ENCODE measurements around the gene ESRP2.

The ESRP2 gene

GRCh38 chr16:68263559-68264127 is 27.7 kb upstream of the ESRP2 start:
- no peak for DNase-seq

GRCh38 chr16:68259007-68259825 is 23.3 kb upstream of the ESRP2 start:
- DNase-seq, result no peak

- no peak for DNase-seq
These were observed 22.2 kb upstream of the ESRP2 start for GRCh38 chr16:68257906-68258800.

GRCh38 chr16:68257251-68257905 is 21.5 kb upstream of the ESRP2 start:
- DNase-seq, result no peak

- DNase-seq, result no peak
These were observed 19.8 kb upstream of the ESRP2 start for GRCh38 chr16:68255712-68256111.

GRCh38 chr16:68253721-68254120 is 17.8 kb upstream of the ESRP2 start:
- no peak for DNase-seq

GRCh38 chr16:68252383-68252782 is 16.5 kb upstream of the ESRP2 start:
- no peak for DNase-seq

- DNase-seq, result no peak
These were observed 15.9 kb upstream of the ESRP2 start for GRCh38 chr16:68251832-68252231.

GRCh38 chr16:68250951-68251350 is 15.0 kb upstream of the ESRP2 start:
- no peak for DNase-seq

GRCh38 chr16:68249371-68249770 is 13.4 kb upstream of the ESRP2 start:
- DNase-seq, result no peak

- DNase-seq, result no peak
These were observed 12.0 kb upstream of the ESRP2 start for GRCh38 chr16:68247932-68248331.

GRCh38 chr16:68247400-68247799 is 11.5 kb upstream of the ESRP2 start:
- no peak for DNase-seq

GRCh38 chr16:68246666-68247065 is 10.7 kb upstream of the ESRP2 start:
- DNase-seq, result no peak

- DNase-seq, result no peak
These were observed 10.2 kb upstream of the ESRP2 start for GRCh38 chr16:68246121-68246520.

GRCh38 chr16:68244903-68245853 is 9.3 kb upstream of the ESRP2 start, which contains the start of gene PLA2G15:
Gene PLA2G15 (plus strand): TSS chr16:68245373. CDS start chr16:68245427, 54 bp downstream.
- no peak for DNase-seq

- DNase-seq, result no peak
These were observed 8.6 kb upstream of the ESRP2 start for GRCh38 chr16:68244481-68244902.

- no peak for DNase-seq
These were observed 7.3 kb upstream of the ESRP2 start for GRCh38 chr16:68242926-68243858.

- DNase-seq, result no peak
These were observed 6.2 kb upstream of the ESRP2 start for GRCh38 chr16:68242085-68242484.

GRCh38 chr16:68238029-68238345 is 2.1 kb upstream of the ESRP2 start:
- DNase-seq, result no peak

GRCh38 chr16:68237243-68238028 is 1.5 kb upstream of the ESRP2 start:
- peak; percentile 78 for DNase-seq
